CD4-positive, alpha-beta T cell (primary cell): ENCODE results near the gene RAB8B. TPM values are rescaled to one million over a fixed set of nuclear protein-coding genes. Genes with fewer than 3 reads are reported as not detected.
"Not testable (repeated sequence)": the region's sequence is repeated elsewhere in the genome, so short reads cannot be mapped to it uniquely, and the experiment has no call there.

Experiments
- ATAC-seq: fragments of 200-7000 bp; cut with Tn5 transposase; one replicate; pipeline ENCODE4 v1.10.0; 2022; ENCODE audit warnings: mild to moderate bottlenecking; ENCODE audit not compliant: poor library complexity
- CTCF ChIA-PET: fragments of 350-600 bp; sonication (Branson Sonifier 250); formaldehyde crosslinking; loops from one replicate; lab custom pipeline; 2021; ENCODE audit warnings: antibody characterized with exemption, inconsistent platforms; lab: Charles Lee
- POLR2A ChIA-PET: fragments of 350-600 bp; sonication (Branson Sonifier 250); formaldehyde crosslinking; loops from one replicate; lab custom pipeline; 2021; ENCODE audit warnings: antibody characterized with exemption, inconsistent platforms; lab: Charles Lee
- DNase-seq, 14 experiments: peaks; one replicate each; pipeline ENCODE4 v3.0.0-alpha.2; 2013 to 2020; ENCODE audit warnings: mixed read lengths in 2 of 14
- H3K27ac ChIP-seq, 2 donors: one replicate each; pipeline versions ENCODE4 v1.5.1 to v1.7.0; 2013; ENCODE audit warnings: low read length in 2 of 2, low read depth in 1 of 2, mild to moderate bottlenecking in 1 of 2
- H3K27me3 ChIP-seq, 2 experiments: 1 replicate in 1 of 2; 2 replicates in 1 of 2; pipeline versions ENCODE4 v1.6.1 to v1.7.0; 2013; ENCODE audit warnings: low read length in 2 of 2, control low read depth in 1 of 2, mild to moderate bottlenecking in 1 of 2, moderate library complexity in 1 of 2; ENCODE audit not compliant: insufficient read depth in 2 of 2, control insufficient read depth in 1 of 2
- H3K36me3 ChIP-seq: one replicate; pipeline ENCODE4 v1.6.1; 2013; ENCODE audit warnings: low read length, control low read depth; ENCODE audit not compliant: insufficient read depth
- H3K4me1 ChIP-seq: one replicate; pipeline ENCODE4 v1.6.1; 2013; ENCODE audit warnings: low read length, control low read depth; ENCODE audit not compliant: insufficient read depth
- H3K4me3 ChIP-seq: one replicate; pipeline ENCODE4 v1.5.1; 2013; ENCODE audit warnings: mild to moderate bottlenecking, low read length, moderate library complexity
- H3K9me3 ChIP-seq, 2 experiments: 1 replicate in 1 of 2; 2 replicates in 1 of 2; pipeline versions ENCODE4 v1.6.1 to v1.7.0; 2013; ENCODE audit warnings: low read length in 2 of 2, mild to moderate bottlenecking in 2 of 2, control low read depth in 1 of 2, moderate library complexity in 1 of 2; ENCODE audit not compliant: control insufficient read depth in 1 of 2, insufficient read depth in 1 of 2
- H3K27ac Mint-ChIP-seq: one replicate; pipeline ENCODE4 v1.8.0; 2020; ENCODE audit warnings: mixed read lengths
- H3K27me3 Mint-ChIP-seq: one replicate; pipeline ENCODE4 v1.8.0; 2021; ENCODE audit warnings: mixed read lengths
- H3K36me3 Mint-ChIP-seq: one replicate; pipeline ENCODE4 v1.8.0; 2021; ENCODE audit warnings: low read depth, mixed read lengths
- H3K4me1 Mint-ChIP-seq: one replicate; pipeline ENCODE4 v1.8.0; 2021; ENCODE audit warnings: low read depth, mixed read lengths
- H3K4me3 Mint-ChIP-seq: one replicate; pipeline ENCODE4 v1.8.0; 2020; ENCODE audit warnings: mild to moderate bottlenecking, mixed read lengths
- H3K9me3 Mint-ChIP-seq: one replicate; pipeline ENCODE4 v1.8.0; 2020; ENCODE audit warnings: mixed read lengths
- intact Hi-C, 2 experiments: fragments of 100-400 bp; cut with DNase I in 1 of 2; cut with micrococcal nuclease in 1 of 2; formaldehyde crosslinking; loops; one replicate each; pipeline versions ENCODE4 v1.15.1 to v1.9.0; 2023 to 2025; cut with DNase I, micrococcal nuclease
- total RNA-seq, 174 experiments: library from RNA in 2 of 174; stranded (reverse) in 2 of 174; gene quantifications; one replicate each; pipeline ENCODE4 v1.2.3 and lab custom pipeline; 2021 to 2026
- TF ChIP-seq, protein P1 (sequence below): fragments of 200-600 bp; IDR thresholded peaks from one replicate; pipeline ENCODE4 v1.8.0; 2022; ENCODE audit warnings: antibody characterized with exemption, mild to moderate bottlenecking

RAB8B gene
- total RNA-seq, 2 experiments from 2014 or later: 74.5 to 75.2 TPM

GRCh38 chr15:63203451-63204090 lies 14.2 kb downstream of the RAB8B start:
- TF ChIP-seq, protein P1, sequence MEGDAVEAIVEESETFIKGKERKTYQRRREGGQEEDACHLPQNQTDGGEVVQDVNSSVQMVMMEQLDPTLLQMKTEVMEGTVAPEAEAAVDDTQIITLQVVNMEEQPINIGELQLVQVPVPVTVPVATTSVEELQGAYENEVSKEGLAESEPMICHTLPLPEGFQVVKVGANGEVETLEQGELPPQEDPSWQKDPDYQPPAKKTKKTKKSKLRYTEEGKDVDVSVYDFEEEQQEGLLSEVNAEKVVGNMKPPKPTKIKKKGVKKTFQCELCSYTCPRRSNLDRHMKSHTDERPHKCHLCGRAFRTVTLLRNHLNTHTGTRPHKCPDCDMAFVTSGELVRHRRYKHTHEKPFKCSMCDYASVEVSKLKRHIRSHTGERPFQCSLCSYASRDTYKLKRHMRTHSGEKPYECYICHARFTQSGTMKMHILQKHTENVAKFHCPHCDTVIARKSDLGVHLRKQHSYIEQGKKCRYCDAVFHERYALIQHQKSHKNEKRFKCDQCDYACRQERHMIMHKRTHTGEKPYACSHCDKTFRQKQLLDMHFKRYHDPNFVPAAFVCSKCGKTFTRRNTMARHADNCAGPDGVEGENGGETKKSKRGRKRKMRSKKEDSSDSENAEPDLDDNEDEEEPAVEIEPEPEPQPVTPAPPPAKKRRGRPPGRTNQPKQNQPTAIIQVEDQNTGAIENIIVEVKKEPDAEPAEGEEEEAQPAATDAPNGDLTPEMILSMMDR: no peak
- Histone ChIP-seq H3K27me3 (no peaks in the 10 kb centered on the region), H3K9me3 (no peaks in the 10 kb centered on the region), H3K27ac (no peak overlapping the region), H3K4me3 (no peak overlapping the region), H3K4me1 (peaks cover 58% of the 10 kb centered on the region), H3K36me3 (peaks cover 9% of the 10 kb centered on the region)
- Mint-ChIP-seq H3K27me3 (no peaks in the 10 kb centered on the region), H3K4me3 (peak overlapping the region; percentile 40), H3K4me1 (peaks cover 92% of the 10 kb centered on the region), H3K36me3 (peaks cover 40% of the 10 kb centered on the region), H3K9me3 (no peaks in the 10 kb centered on the region), H3K27ac (peak overlapping the region; percentile 48)
- ATAC-seq (peak; percentile 92), DNase-seq (peak in 10 of 14 experiments; percentile 15 to 75 (median 34))
- intact Hi-C loops: loop anchor here in 1 of 2 experiments (1.0 kb wide), 2 partner anchors 9 to 11 kb away; no protein-coding TSS in a partner anchor
- ChIA-PET CTCF (interaction anchor here (0.6 to 2.0 kb wide), 5 partner anchors 9 to 68 kb away, joined by 3 to 8 read pairs (median 3); no protein-coding TSS in a partner anchor), POLR2A (interaction anchor here (2.2 to 5.8 kb wide), 2 partner anchors 10 kb away, joined by 9 to 51 read pairs; no protein-coding TSS in a partner anchor)

GRCh38 chr15:63206079-63206478 lies 16.7 kb downstream of the RAB8B start:
- DNase-seq (no peak), ATAC-seq (no peak)
- Mint-ChIP-seq H3K9me3 (no peaks in the 10 kb centered on the region), H3K4me3 (no peak overlapping the region), H3K27ac (peak overlapping the region; percentile 22), H3K4me1 (peaks cover 84% of the 10 kb centered on the region), H3K27me3 (no peaks in the 10 kb centered on the region), H3K36me3 (peaks cover 30% of the 10 kb centered on the region)
- no peaks in the 10 kb centered on the region for H3K27me3 ChIP-seq
- H3K36me3 ChIP-seq: peaks cover 9% of the 10 kb centered on the region
- CTCF ChIA-PET: no interaction called here
- POLR2A ChIA-PET: interaction anchor here (5.8 kb wide), 1 partner anchor 13 kb away, joined by 51 read pairs; no protein-coding TSS in a partner anchor
- H3K9me3 ChIP-seq: no peaks in the 10 kb centered on the region
- no peak overlapping the region for H3K27ac ChIP-seq
- intact Hi-C loops: no loop called here
- no peak overlapping the region for H3K4me3 ChIP-seq
- TF ChIP-seq, protein P1: no peak
- H3K4me1 ChIP-seq: peaks cover 65% of the 10 kb centered on the region

DNA sequence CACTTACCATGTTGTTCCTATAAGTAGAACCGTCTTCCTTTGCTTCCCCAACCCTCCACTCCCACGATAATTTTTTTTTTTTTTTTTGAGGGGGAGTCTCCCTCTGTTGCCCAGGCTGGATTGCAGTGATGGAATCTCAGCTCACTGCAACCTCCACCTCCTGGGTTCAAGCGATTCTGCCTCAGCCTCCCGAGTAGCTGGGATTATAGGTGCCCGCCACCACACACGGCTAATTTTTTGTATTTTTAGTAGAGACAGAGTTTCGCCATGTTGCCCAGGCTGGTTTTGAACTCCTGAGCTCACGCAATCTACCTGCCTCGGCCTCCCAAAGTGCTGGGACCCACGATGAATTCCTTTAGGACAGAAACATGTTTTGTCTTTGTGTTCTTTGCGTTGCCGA lies 19.4 kb downstream of the RAB8B start:
- H3K4me1 ChIP-seq: peaks cover 50% of the 10 kb centered on the region
- H3K9me3 ChIP-seq, H3K27ac ChIP-seq, ATAC-seq, H3K27me3 Mint-ChIP-seq, H3K4me3 ChIP-seq, intact Hi-C loops, H3K4me3 Mint-ChIP-seq, CTCF ChIA-PET, H3K9me3 Mint-ChIP-seq, H3K27me3 ChIP-seq, H3K36me3 ChIP-seq, DNase-seq: not testable (repeated sequence)
- POLR2A ChIA-PET: interaction anchor here (7.3 kb wide), 1 partner anchor 15 kb away, joined by 98 read pairs; no protein-coding TSS in a partner anchor
- H3K36me3 Mint-ChIP-seq: peaks cover 12% of the 10 kb centered on the region
- H3K27ac Mint-ChIP-seq: peak overlapping the region; percentile 39
- H3K4me1 Mint-ChIP-seq: peaks cover 86% of the 10 kb centered on the region
